Measurements from ENCODE around the gene SEMA6D.
A peak's percentile ranks its signal among the peaks of the same experiment; 100 is the strongest.

Gene SEMA6D

GRCh38 chr15:47675735-47676134, 41.6 kb upstream of the SEMA6D start:
- Histone ChIP-seq H3K27me3 (ENCODE audit: insufficient read depth, low read depth, severe bottlenecking) (no peaks in the 10 kb centered on the region), H3K27ac (no peak overlapping the region), H3K36me3 (no peaks in the 10 kb centered on the region), H3K9me3 (ENCODE audit: severe bottlenecking) (no peaks in the 10 kb centered on the region), H3K4me3 (ENCODE audit: low read depth, low read length) (no peak overlapping the region)
- DNase-seq: no peak
- TF ChIP-seq CTCF (IDR thresholded peaks at IDR 0.05; ENCODE audit: low read depth, low read length): no peak

DNA sequence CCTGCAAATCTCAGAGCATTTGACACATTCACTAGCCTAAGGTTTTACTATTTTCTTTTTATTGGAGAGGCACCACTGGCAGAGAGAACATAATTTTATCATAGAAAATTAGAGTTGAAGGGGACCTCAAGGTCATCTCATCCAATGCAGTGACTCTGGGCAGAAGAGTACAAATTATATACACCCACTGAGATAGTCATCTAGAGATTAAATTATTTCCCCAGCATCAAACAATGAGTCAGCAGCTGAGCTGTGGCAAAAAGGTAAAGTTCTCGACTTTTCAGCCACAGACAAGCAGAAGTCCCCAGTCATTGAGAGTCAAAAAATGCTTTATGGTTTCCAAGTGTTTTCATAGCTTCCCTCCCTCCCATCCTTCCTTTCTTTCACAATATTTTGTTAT, 39.3 kb upstream of the SEMA6D start:
- Histone ChIP-seq H3K4me3 (ENCODE audit: low read depth, low read length) (no peak overlapping the region), H3K9me3 (ENCODE audit: severe bottlenecking) (no peaks in the 10 kb centered on the region), H3K27me3 (ENCODE audit: insufficient read depth, low read depth, severe bottlenecking) (no peaks in the 10 kb centered on the region), H3K36me3 (no peaks in the 10 kb centered on the region), H3K27ac (no peak overlapping the region)
- no peak for TF ChIP-seq CTCF (IDR thresholded peaks at IDR 0.05; ENCODE audit: low read depth, low read length)
- no peak for DNase-seq

GRCh38 chr15:47682661-47683060, 34.6 kb upstream of the SEMA6D start:
- no peak for TF ChIP-seq CTCF (IDR thresholded peaks at IDR 0.05; ENCODE audit: low read depth, low read length)
- DNase-seq: no peak
- Histone ChIP-seq H3K27ac (no peak overlapping the region), H3K27me3 (ENCODE audit: insufficient read depth, low read depth, severe bottlenecking) (no peaks in the 10 kb centered on the region), H3K9me3 (ENCODE audit: severe bottlenecking) (no peaks in the 10 kb centered on the region), H3K36me3 (no peaks in the 10 kb centered on the region), H3K4me3 (ENCODE audit: low read depth, low read length) (no peak overlapping the region)

DNA sequence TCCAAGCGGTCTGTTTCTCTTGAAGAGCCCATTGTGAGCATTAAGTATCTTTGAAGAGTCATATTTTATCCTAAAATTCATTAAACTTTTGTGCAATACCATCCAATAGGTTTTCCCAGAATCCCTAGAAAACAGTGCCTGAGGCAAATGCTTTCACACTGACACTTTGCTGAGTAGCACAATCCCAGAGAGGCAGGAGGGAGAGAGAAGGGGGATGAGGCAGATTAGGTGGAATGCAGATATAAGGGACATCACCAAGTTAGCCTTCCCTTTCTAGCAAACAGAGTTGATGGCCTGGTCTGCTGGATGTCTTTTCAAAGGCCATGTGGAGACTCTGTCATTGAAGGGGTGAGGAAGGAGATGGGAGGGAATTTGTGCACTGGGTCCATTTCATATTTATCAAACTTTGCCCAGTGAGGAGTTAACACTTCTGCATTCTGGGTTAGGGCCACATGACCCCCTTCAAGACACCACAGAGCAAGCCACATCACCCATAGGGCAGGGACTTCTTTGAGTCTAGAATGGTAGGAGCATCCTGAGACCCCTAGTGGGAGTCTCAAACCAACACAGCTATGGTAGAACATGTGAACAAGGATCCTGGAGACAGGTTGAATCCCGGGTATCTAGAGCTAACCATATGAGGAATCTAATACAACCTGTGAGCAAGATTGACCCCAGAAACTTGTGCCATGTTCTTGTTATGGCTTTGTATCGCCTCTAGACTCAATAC, 32.0 kb upstream of the SEMA6D start:
- Histone ChIP-seq H3K9me3 (ENCODE audit: severe bottlenecking) (no peaks in the 10 kb centered on the region), H3K4me3 (ENCODE audit: low read depth, low read length) (no peak overlapping the region), H3K27me3 (ENCODE audit: insufficient read depth, low read depth, severe bottlenecking) (no peaks in the 10 kb centered on the region), H3K36me3 (no peaks in the 10 kb centered on the region), H3K27ac (no peak overlapping the region)
- DNase-seq: no peak
- TF ChIP-seq CTCF (IDR thresholded peaks at IDR 0.05; ENCODE audit: low read depth, low read length): peak; percentile 38

DNA sequence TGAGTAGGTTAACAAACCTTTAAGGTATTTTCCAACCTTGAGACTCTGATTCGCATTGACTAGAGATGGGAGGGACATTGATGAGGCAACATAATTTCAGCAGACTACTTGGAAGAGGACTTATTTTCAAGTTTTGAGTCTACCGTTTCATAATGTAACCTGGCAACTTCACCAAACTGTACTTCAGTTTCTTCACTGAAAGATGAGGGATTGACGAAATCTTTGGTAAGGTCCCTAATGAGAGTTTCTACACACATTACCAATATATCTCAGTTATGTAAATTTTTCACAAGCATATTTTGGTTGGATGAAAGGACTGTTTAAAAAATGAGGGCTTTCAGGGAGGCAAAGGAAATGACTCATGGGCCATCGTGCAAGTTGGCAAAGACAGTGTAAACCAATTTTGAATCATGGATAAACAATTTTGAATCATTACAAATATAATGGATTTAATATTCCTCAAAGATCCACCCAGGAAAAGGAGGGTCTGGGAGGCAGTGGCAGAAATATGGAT, 28.7 kb upstream of the SEMA6D start:
- Histone ChIP-seq H3K9me3 (ENCODE audit: severe bottlenecking) (no peaks in the 10 kb centered on the region), H3K27ac (no peak overlapping the region), H3K36me3 (no peaks in the 10 kb centered on the region), H3K27me3 (ENCODE audit: insufficient read depth, low read depth, severe bottlenecking) (no peaks in the 10 kb centered on the region), H3K4me3 (ENCODE audit: low read depth, low read length) (no peak overlapping the region)
- TF ChIP-seq CTCF (IDR thresholded peaks at IDR 0.05; ENCODE audit: low read depth, low read length): no peak
- DNase-seq: no peak

- Histone ChIP-seq H3K36me3 (no peaks in the 10 kb centered on the region), H3K27me3 (ENCODE audit: insufficient read depth, low read depth, severe bottlenecking) (no peaks in the 10 kb centered on the region), H3K4me3 (ENCODE audit: low read depth, low read length) (no peak overlapping the region), H3K27ac (no peak overlapping the region), H3K9me3 (ENCODE audit: severe bottlenecking) (no peaks in the 10 kb centered on the region)
- TF ChIP-seq CTCF (IDR thresholded peaks at IDR 0.05; ENCODE audit: low read depth, low read length): no peak
- DNase-seq: no peak
Measured at GRCh38 chr15:47689660-47690059, 27.6 kb upstream of the SEMA6D start.

All from WERI-Rb-1 (cell line).